ENCODE results near the gene TUBB. TPM values are rescaled to one million over a fixed set of nuclear protein-coding genes. Genes with fewer than 3 reads are reported as not detected.

Gene TUBB
- total and polyA plus RNA-seq, 9 of the 15 experiments (the other 6 are each of a cell fraction or from before 2014, with no cell fraction given), result 971 to 2,870 (median 1,478) TPM

GRCh38 chr6:30683183-30683979 is 36.8 kb upstream of the TUBB start (continued):
- no peak for TF ChIP-seq NR2C2 (CRISPR knock-in tag; IDR thresholded peaks at IDR 0.05)
- peak; percentile 74; the same call in 1 of the 2 replicates for TF ChIP-seq NR2C2 (tag; IDR thresholded peaks at IDR 0.05)
- TF ChIP-seq ZBTB7A (IDR thresholded peaks at IDR 0.05; ENCODE audit: borderline replicate concordance, control insufficient read depth, low read depth, low read length), result 0 out of 2 replicates have a peak, but pooled peaks have one; percentile 18
- no peak for TF ChIP-seq PHTF2 (CRISPR knock-in tag; IDR thresholded peaks at IDR 0.05)
- TF ChIP-seq KDM5B (IDR thresholded peaks at IDR 0.05; ENCODE audit: insufficient replicate concordance, low read depth, low read length), result peak; percentile 8
- no peak for TF ChIP-seq MAFF (IDR thresholded peaks at IDR 0.05; ENCODE audit: low read length)
- no peak for TF ChIP-seq BRF1 (IDR thresholded peaks at IDR 0.05; ENCODE audit: borderline replicate concordance, extremely low read depth, insufficient read length)
- TF ChIP-seq FOXM1 (IDR thresholded peaks at IDR 0.05; ENCODE audit: low read depth), result no peak
- TF ChIP-seq FOXM1 (CRISPR knock-in tag; IDR thresholded peaks at IDR 0.05; ENCODE audit: low read depth), result no peak
- peak; percentile 83 for TF ChIP-seq ARID4B (CRISPR knock-in tag; IDR thresholded peaks at IDR 0.05)
- 0 out of 2 replicates have a peak, but pooled peaks have one; percentile 3 for TF ChIP-seq ZNF407 (IDR thresholded peaks at IDR 0.05; ENCODE audit: low read depth)
- TF ChIP-seq ZBTB26 (CRISPR knock-in tag; IDR thresholded peaks at IDR 0.05), result no peak

All from K562 (cell line).